Erythroblast (primary cell): ENCODE measurements around the gene COX6A1.

Experiments
- GATA1 ChIP-seq: IDR thresholded peaks from 2 replicates; pipeline ENCODE4 v1.6.1; 2011; ENCODE audit warnings: low read depth, mild to moderate bottlenecking, control low read depth, low read length, moderate library complexity
- POLR2A ChIP-seq: IDR thresholded peaks from 2 replicates; pipeline ENCODE4 v1.6.1; 2011; ENCODE audit warnings: mild to moderate bottlenecking, low read length

GRCh38 chr12:120485961-120486881, 48.3 kb downstream of the COX6A1 start:
- no peak for TF ChIP-seq POLR2A
- TF ChIP-seq GATA1: no peak
